ENCODE results near the gene DNAJC22. TPM values are rescaled to one million over a fixed set of nuclear protein-coding genes. Genes with fewer than 3 reads are reported as not detected.

DNAJC22 gene
- total RNA-seq, 4 donors from 2014 or later, result 5.0 to 57.8 (median 56.4) TPM

DNA sequence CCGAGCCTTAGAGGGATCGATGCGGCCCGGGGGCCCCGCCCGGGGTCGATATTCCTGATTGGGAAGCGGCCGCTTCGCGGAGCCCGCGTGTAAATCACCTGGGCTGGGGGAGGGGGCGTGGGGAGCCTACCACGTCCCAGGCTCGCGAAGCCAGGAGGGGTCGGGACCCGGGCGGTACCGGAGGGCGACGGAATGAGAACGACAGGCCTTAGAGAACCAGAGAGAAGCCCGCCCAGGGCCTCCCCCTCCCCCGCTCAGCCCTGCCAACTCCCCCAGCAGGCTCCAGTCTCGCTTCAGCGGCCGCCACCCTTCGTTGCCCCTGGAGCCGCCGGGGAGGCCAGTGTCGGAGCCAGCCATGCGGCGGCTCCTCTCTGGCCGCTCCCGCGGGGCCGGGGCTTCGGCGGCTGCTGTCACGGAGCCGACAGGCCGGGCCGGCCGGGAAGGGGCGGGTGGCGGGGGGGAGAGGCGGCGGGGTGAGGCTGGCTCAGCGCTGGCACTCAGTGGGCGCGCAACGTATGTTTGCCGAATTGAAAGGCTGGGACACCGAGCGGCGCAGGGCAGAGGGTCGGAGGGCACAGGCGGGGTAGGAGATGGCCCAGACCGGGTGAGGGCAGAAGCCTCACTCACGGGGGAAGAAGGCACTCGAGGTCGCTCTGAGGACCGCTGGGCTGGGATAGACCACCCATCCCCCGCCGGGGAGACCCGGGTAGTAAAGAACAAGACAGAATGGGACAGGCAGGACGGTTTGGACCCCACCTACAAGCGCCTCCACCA is 1.4 kb upstream of the DNAJC22 start:
- Histone ChIP-seq H3K27me3 (peaks cover 0 to 25% of the 10 kb centered on the region in 2 donors), H3K9me3 (no peaks in the 10 kb centered on the region), H3K4me1 (peaks cover 7 to 63% (median 47%) of the 10 kb centered on the region in 4 donors), H3K36me3 (no peaks in the 10 kb centered on the region), H3K27ac (no peak overlapping the region), H3K4me3 (peak overlapping the region; percentile 1 to 75 (median 43))
- TF ChIP-seq CTCF (IDR thresholded peaks at IDR 0.05), result no peak
- TF ChIP-seq POLR2A (IDR thresholded peaks at IDR 0.05), result no peak
- peak in 2 of 3 donors; percentile 31 to 56 for DNase-seq

DNA sequence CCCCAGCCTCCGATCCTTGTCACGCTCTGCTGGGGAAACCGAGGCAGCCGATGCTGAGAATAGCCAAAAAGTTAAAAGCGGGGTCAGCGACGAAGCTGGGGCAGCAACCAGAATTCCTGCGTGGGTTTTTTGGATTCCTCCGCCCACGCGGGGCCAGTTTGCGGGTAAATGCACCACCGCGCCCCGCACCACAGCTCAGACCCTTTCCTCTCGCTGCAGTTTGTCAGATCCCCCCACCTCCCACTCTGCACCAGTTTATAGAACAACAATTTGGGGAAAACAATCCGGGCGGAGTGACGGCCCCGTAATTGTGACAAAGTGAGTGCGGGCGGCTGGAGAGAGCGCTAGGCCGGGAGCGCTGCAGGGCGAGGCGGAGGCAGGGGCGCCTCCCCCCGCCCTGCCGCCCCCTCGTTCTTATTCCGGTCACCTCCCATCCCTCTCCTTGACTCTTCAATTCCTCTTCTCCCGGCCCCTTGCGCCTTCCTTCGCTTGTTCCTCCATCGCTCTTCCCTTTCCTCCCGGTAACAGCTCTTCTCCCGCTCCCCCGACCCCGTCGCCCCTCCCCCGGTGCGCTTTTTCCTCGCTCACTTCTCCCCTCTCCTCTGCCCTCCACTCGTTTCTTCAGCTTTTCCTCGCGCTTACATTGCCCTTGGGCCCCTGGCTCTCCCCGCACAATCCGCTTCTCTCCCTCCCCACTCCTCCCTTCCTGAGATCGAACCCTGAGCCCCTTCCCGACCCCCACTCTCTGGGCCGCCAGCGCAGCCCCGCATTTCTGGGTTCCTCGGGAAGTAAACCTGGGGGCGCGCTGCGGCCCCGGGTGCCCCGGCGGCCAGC is 646 bp upstream of the DNAJC22 start:
- peaks cover 7 to 63% (median 47%) of the 10 kb centered on the region in 4 donors for H3K4me1 ChIP-seq
- H3K27ac ChIP-seq, result no peak overlapping the region
- DNase-seq, result peak in 1 of 3 donors; percentile 42
- H3K27me3 ChIP-seq, result peaks cover 0 to 25% of the 10 kb centered on the region in 2 donors
- TF ChIP-seq CTCF (IDR thresholded peaks at IDR 0.05), result no peak
- TF ChIP-seq POLR2A (IDR thresholded peaks at IDR 0.05), result no peak
- no peaks in the 10 kb centered on the region for H3K9me3 ChIP-seq
- H3K4me3 ChIP-seq, result peak overlapping the region; percentile 1 to 75 (median 43)
- H3K36me3 ChIP-seq, result no peaks in the 10 kb centered on the region

GRCh38 chr12:49347311-49348193 is 864 bp downstream of the DNAJC22 start:
- peaks cover 7 to 57% (median 43%) of the 10 kb centered on the region in 4 donors for H3K4me1 ChIP-seq
- peak overlapping the region in 3 of 4 donors; percentile 34 to 75 (median 37) for H3K27ac ChIP-seq
- TF ChIP-seq POLR2A (IDR thresholded peaks at IDR 0.05), result peak; percentile 56 to 88
- peak; percentile 83 to 96 (median 90) for TF ChIP-seq CTCF (IDR thresholded peaks at IDR 0.05)

GRCh38 chr12:49348781-49349180 is 2.1 kb downstream of the DNAJC22 start:
- Histone ChIP-seq H3K4me1 (peaks cover 0 to 45% (median 34%) of the 10 kb centered on the region in 4 donors), H3K9me3 (no peaks in the 10 kb centered on the region), H3K27me3 (peaks cover 0 to 25% of the 10 kb centered on the region in 2 donors), H3K36me3 (no peaks in the 10 kb centered on the region), H3K27ac (peak overlapping the region in 1 of 4 donors; percentile 75), H3K4me3 (peak overlapping the region in 2 of 4 donors; percentile 52 to 75)
- no peak for DNase-seq
- TF ChIP-seq CTCF (IDR thresholded peaks at IDR 0.05) (no peak), POLR2A (IDR thresholded peaks at IDR 0.05) (no peak)

More at GRCh38 chr12:49347311-49348193, 864 bp downstream of the DNAJC22 start:
- H3K4me3 ChIP-seq, result peak overlapping the region; percentile 24 to 75 (median 43)
- no peaks in the 10 kb centered on the region for H3K36me3 ChIP-seq
- H3K27me3 ChIP-seq, result peaks cover 0 to 25% of the 10 kb centered on the region in 2 donors
- peak; percentile 55 to 92 (median 90) for DNase-seq
- no peaks in the 10 kb centered on the region for H3K9me3 ChIP-seq

GRCh38 chr12:49349266-49349665 is 2.6 kb downstream of the DNAJC22 start:
- Histone ChIP-seq H3K4me1 (peaks cover 0 to 41% (median 32%) of the 10 kb centered on the region in 4 donors), H3K27me3 (peaks cover 0 to 25% of the 10 kb centered on the region in 2 donors), H3K36me3 (no peaks in the 10 kb centered on the region), H3K9me3 (no peaks in the 10 kb centered on the region), H3K4me3 (peak overlapping the region in 2 of 4 donors; percentile 52 to 75), H3K27ac (no peak overlapping the region)
- TF ChIP-seq CTCF (IDR thresholded peaks at IDR 0.05) (no peak), POLR2A (IDR thresholded peaks at IDR 0.05) (no peak)
- DNase-seq, result no peak

Measured in Peyer's patch (tissue), 4 donors.